ENCODE results near the gene RGPD3. TPM values are rescaled to one million over a fixed set of nuclear protein-coding genes. Genes with fewer than 3 reads are reported as not detected.
A peak's percentile ranks its signal among the peaks of the same experiment; 100 is the strongest.
"Not testable (repeated sequence)": the region's sequence is repeated elsewhere in the genome, so short reads cannot be mapped to it uniquely, and the experiment has no call there.

Gene RGPD3
- total RNA-seq, 2 donors from 2014 or later = 0.26 TPM; not detected in 1

DNA sequence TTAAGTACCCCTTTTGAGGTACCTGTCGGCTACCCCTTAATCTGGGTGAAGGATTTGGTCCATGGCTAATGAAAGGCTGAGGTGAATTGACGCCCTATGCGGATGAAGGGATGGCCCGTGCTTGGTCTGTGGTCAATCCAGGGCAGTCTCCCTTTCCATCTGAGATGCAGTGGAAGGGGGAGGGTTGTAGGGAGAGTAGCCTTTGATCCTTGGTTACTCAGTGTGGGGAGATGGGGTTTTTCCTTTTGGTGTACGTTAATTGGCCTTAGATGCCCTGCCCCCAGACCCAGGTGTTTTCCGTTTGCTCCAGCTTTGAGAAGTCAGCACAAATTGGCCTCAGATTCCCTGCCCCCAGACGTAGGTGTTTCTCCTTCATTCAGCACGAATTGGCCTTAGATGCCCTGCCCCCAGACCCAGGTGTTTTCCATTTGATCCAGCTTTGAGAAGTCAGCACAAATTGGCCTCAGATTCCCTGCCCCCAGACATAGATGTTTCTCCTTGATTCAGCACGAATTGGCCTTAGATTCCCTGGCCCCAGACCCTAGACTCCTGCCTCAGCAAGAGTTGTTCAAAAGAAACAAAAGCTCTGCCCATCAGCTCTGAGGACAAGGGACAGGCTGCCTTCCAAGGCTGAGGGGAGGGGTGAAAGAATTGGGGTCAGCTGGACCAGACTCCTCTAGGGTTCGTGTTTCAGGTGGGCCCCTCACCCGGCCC, 40.6 kb upstream of the RGPD3 start:
- H3K27me3 ChIP-seq; ATAC-seq; H3K4me1 ChIP-seq; H3K9me3 ChIP-seq; H3K27ac ChIP-seq; H3K4me3 ChIP-seq; H3K36me3 ChIP-seq (replicated peaks in 1 of 2; ENCODE audit: insufficient read depth in 1 of 2, low read depth in 2 of 2); intact Hi-C loops (cut with DNase I); DNase-seq: not testable (repeated sequence)
- 59 to 77% methylated on average over 6 of the region's 11 CpGs for WGBS, 2 donors

DNA sequence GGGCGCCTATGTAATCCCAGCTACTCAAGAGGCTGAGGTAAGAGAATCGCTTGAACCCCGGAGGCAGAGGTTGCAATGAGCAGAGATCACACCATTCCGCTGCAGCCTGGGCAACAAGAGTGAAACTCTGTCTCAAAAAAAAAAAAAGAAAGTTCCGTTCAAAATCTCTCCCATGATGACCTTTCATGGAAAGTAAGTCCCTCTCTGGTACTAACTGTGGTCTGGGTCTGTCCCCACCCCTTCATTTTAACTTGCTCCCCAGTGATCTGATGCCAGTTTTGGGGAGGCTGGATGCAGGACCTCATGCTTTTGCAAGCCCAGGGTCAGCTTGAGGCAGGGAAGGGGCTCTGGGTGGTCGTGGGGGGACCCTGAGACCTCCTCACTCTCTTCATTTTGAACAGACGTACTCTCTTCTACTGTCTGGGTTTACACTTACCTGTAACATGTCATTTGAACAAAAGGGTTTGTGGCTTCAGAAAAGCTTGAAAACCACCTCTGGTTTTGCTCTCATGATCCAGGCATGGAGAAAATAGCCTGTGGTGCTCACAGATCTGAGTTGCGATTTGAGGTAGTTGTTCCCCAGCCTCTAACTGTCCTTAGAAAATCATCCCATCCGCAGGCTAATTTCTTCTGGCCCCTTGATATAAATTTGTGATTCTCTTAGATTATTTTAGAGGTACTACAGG, 37.9 kb upstream of the RGPD3 start:
- H3K27ac ChIP-seq; H3K27me3 ChIP-seq; intact Hi-C loops (cut with DNase I); H3K9me3 ChIP-seq; H3K4me1 ChIP-seq; H3K36me3 ChIP-seq (replicated peaks in 1 of 2; ENCODE audit: insufficient read depth in 1 of 2, low read depth in 2 of 2); DNase-seq; H3K4me3 ChIP-seq; ATAC-seq: not testable (repeated sequence)
- WGBS, 2 donors = 71 to 72% methylated on average over 7 of the region's 9 CpGs

GRCh38 chr2:106504787-106505186, 36.6 kb upstream of the RGPD3 start:
- H3K27ac ChIP-seq; intact Hi-C loops (cut with DNase I): not testable (repeated sequence)

DNA sequence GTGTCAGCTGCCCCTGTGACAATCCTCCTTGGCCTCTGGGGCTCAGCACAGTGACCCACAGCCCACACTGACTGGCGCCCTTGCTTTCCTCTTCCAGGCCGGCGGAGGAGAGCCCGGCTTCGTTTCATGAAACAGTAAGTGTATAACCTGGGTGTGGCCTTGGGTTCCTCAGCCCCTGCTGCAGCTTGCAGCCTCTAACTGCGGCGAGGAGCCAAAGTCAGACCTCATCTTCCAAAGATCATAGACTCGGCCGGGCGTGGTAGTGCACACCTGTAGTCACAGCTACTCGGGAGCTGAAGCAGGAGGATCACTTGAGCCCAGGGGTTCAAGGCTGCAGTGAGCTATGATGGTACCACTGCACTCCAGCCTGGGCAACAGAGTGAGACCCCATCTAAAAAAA, 36.0 kb upstream of the RGPD3 start:
- WGBS, 2 donors = 72 to 82% methylated on average over 4 to 6 of the region's 11 CpGs
- H3K36me3 ChIP-seq (replicated peaks in 1 of 2; ENCODE audit: insufficient read depth in 1 of 2, low read depth in 2 of 2); ATAC-seq; H3K4me1 ChIP-seq; H3K9me3 ChIP-seq; H3K27ac ChIP-seq; DNase-seq; H3K4me3 ChIP-seq; intact Hi-C loops (cut with DNase I); H3K27me3 ChIP-seq: not testable (repeated sequence)

More at GRCh38 chr2:106504787-106505186, 36.6 kb upstream of the RGPD3 start:
- not testable (repeated sequence) for DNase-seq; H3K36me3 ChIP-seq (replicated peaks in 1 of 2; ENCODE audit: insufficient read depth in 1 of 2, low read depth in 2 of 2); ATAC-seq; H3K4me1 ChIP-seq; H3K4me3 ChIP-seq; H3K27me3 ChIP-seq; H3K9me3 ChIP-seq
- 71 to 85% methylated on average over 4 of the region's 4 CpGs for WGBS, 2 donors

DNA sequence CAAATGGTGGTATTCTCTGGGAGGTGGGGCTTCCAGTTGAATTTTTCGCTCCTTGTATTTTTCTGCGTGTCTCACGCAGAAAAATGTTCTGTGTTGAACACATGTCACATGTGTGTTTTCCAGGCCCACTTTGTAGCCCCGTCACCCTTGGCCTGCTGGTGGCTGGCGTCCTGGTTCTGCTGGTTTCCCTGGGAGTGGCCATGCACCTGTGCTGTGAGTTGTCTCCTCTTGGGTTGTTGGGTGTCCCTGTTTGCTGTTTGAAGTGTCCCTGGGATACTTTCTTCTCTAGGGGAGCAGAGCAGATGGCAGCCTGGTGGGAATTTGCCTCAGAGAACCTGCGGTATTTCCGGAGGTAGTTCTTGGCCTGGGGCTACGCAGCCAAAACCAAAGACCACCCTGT, 34.1 kb upstream of the RGPD3 start:
- H3K4me3 ChIP-seq; H3K27ac ChIP-seq; DNase-seq; H3K36me3 ChIP-seq (replicated peaks in 1 of 2; ENCODE audit: insufficient read depth in 1 of 2, low read depth in 2 of 2); ATAC-seq; H3K4me1 ChIP-seq; intact Hi-C loops (cut with DNase I); H3K27me3 ChIP-seq; H3K9me3 ChIP-seq: not testable (repeated sequence)
- WGBS, 2 donors = 78 to 94% methylated on average over 5 to 6 of the region's 8 CpGs

- WGBS, 2 donors = 76 to 92% methylated on average over 6 to 7 of the region's 7 CpGs
- H3K36me3 ChIP-seq (replicated peaks in 1 of 2; ENCODE audit: insufficient read depth in 1 of 2, low read depth in 2 of 2); ATAC-seq; H3K27me3 ChIP-seq; DNase-seq; H3K4me3 ChIP-seq; intact Hi-C loops (cut with DNase I); H3K4me1 ChIP-seq; H3K27ac ChIP-seq; H3K9me3 ChIP-seq: not testable (repeated sequence)
Observed at GRCh38 chr2:106500350-106500749, 32.1 kb upstream of the RGPD3 start.

DNA sequence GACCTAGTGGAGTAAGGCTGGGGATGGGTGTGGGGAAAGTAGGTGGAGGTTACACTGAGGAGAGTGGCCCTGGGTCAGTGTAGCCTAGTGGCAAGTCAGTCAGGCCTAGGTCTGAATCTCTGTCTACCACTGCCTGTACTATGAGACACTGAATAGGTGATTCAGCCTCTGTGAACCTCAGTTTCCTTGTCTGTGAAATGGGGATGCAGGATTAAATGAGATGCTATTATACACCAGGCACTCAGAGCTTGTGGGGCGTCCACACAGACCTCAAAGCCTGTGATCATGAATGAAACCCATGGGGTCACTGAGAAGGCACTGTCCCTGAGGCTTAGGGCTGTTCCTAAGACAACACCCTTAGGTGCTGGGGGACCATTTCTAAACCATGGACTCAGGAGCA, 30.3 kb upstream of the RGPD3 start:
- WGBS, 2 donors = 67 to 73% methylated on average over 1 of the region's 1 CpG
- H3K36me3 ChIP-seq (replicated peaks in 1 of 2; ENCODE audit: insufficient read depth in 1 of 2, low read depth in 2 of 2); H3K27me3 ChIP-seq; H3K4me1 ChIP-seq; H3K27ac ChIP-seq; H3K4me3 ChIP-seq; intact Hi-C loops (cut with DNase I); H3K9me3 ChIP-seq; DNase-seq; ATAC-seq: not testable (repeated sequence)

- H3K27me3 ChIP-seq; H3K4me1 ChIP-seq; H3K4me3 ChIP-seq; H3K36me3 ChIP-seq (replicated peaks in 1 of 2; ENCODE audit: insufficient read depth in 1 of 2, low read depth in 2 of 2); H3K27ac ChIP-seq; H3K9me3 ChIP-seq; intact Hi-C loops (cut with DNase I): not testable (repeated sequence)
- DNase-seq = peak in 3 of 4 donors; percentile 12 to 47 (median 33)
- ATAC-seq = peak; percentile 33
- 29 to 47% methylated on average over 6 of the region's 6 CpGs for WGBS, 2 donors
Observed at GRCh38 chr2:106492913-106493312, 24.7 kb upstream of the RGPD3 start.

DNA sequence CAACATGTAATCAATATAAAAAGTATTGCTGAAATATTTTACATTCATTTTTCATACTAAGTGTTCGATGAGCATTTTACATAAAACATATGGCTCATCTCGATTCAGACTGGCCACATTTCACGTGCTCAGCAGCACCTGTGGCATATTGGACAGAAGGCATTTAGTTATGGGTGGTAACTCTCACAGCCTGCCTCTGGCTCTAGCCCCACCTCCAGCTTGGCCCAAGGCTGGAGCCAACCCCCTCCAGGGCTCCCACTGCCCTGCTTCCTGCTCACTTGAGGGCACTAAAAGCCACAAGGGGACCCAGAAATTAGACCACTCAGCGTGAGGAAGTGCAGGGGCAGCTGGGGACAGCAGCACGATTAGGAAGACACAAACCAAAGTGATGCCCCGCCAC, 24.2 kb upstream of the RGPD3 start:
- H3K36me3 ChIP-seq (replicated peaks in 1 of 2; ENCODE audit: insufficient read depth in 1 of 2, low read depth in 2 of 2); H3K27ac ChIP-seq; intact Hi-C loops (cut with DNase I); H3K9me3 ChIP-seq; ATAC-seq; H3K27me3 ChIP-seq; H3K4me3 ChIP-seq; H3K4me1 ChIP-seq; DNase-seq: not testable (repeated sequence)
- WGBS, 2 donors = 73 to 80% methylated on average over 6 of the region's 6 CpGs

DNA sequence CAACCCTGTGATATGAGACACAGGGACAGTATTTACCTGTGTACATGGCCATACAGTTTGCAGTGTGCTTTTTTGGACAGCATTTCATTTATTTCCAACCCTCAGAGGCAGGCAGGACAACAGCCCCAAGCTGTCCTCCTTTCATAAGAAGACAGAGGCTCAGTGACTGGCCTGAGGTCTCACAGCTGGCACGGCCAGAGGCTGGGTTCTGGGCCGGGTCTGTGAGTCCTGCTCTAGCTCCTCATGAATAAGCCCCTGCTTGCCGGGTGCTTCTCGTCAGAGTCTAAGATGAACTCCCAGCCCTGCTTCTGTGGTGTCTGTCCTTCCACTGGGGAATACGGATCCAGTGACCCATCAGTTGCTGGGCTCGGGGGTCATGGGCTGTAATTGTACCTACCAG, 21.5 kb upstream of the RGPD3 start:
- H3K36me3 ChIP-seq (replicated peaks in 1 of 2; ENCODE audit: insufficient read depth in 1 of 2, low read depth in 2 of 2); H3K9me3 ChIP-seq; H3K4me3 ChIP-seq; H3K27ac ChIP-seq; ATAC-seq; H3K4me1 ChIP-seq; H3K27me3 ChIP-seq; intact Hi-C loops (cut with DNase I); DNase-seq: not testable (repeated sequence)
- WGBS, 2 donors = 62 to 68% methylated on average over 4 to 6 of the region's 6 CpGs

DNA sequence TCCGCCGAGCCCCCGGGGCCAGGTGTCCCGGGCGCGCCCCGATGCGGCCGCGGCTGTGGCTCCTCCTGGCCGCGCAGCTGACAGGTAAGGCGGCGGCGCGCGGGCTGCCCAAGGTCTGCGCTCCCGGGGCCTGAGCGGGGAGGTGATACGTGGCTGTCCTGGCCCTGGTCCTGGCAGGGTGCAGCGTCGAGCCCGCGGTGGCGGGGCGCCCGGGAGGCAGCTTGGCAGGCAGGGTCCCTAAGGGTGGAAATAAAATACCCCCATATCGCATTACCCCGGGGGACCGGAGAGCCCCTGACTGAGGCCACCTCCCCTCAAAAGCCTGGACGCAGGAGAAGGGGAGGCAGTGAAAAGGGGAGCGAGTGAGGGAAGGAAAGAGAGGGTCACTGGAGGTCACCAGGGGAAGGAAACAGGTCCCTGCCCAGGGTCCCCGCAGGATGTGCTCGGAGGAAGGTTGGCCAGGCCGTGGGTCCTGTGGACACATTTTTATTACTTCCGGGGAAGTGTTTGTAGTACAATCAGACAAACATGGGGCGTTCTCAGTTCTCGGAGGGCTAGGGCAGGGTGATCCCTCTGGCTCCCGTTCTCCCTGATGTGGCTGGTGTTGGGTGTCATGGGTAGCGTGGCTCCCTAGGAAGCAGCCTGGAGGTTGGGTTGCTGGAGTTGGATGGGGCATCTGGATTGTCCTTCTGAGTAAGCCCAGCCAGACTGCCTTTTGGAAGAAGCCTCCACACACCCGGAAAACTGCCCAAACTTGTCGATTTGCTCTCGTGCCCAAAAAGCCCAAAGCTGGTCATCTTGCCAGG, 19.4 kb upstream of the RGPD3 start:
- H3K36me3 ChIP-seq (replicated peaks in 1 of 2; ENCODE audit: insufficient read depth in 1 of 2, low read depth in 2 of 2); DNase-seq; H3K27ac ChIP-seq; H3K4me1 ChIP-seq; intact Hi-C loops (cut with DNase I); H3K27me3 ChIP-seq; ATAC-seq; H3K4me3 ChIP-seq; H3K9me3 ChIP-seq: not testable (repeated sequence)
- WGBS, 2 donors = 28 to 38% methylated on average over 17 to 36 of the region's 44 CpGs

All from body of pancreas (tissue), 4 donors.